GM18505 (cell line): ENCODE measurements around the gene GSG1.

Source experiments
- ATAC-seq: cut with Tn5 transposase; IDR thresholded peaks from one replicate; pipeline ENCODE4 v1.9.1; 2021; ENCODE audit not compliant: unreplicated experiment
- POLR2A ChIP-seq: IDR thresholded peaks from 4 replicates; pipeline ENCODE4 v1.6.1; 2011; ENCODE audit warnings: borderline replicate concordance; ENCODE audit not compliant: insufficient read depth, insufficient read length; ENCODE audit errors: extremely low read depth

Gene GSG1

GRCh38 chr12:13106666-13107065 lies 3.2 kb upstream of the GSG1 start:
- ATAC-seq: no peak
- TF ChIP-seq POLR2A: no peak

GRCh38 chr12:13105781-13106180 lies 2.3 kb upstream of the GSG1 start:
- no peak for ATAC-seq
- no peak for TF ChIP-seq POLR2A

GRCh38 chr12:13104409-13104808 lies 942 bp upstream of the GSG1 start:
- no peak for ATAC-seq
- no peak for TF ChIP-seq POLR2A

- no peak for ATAC-seq
Measured at GRCh38 chr12:13102461-13103195, 839 bp downstream of the GSG1 start.

DNA sequence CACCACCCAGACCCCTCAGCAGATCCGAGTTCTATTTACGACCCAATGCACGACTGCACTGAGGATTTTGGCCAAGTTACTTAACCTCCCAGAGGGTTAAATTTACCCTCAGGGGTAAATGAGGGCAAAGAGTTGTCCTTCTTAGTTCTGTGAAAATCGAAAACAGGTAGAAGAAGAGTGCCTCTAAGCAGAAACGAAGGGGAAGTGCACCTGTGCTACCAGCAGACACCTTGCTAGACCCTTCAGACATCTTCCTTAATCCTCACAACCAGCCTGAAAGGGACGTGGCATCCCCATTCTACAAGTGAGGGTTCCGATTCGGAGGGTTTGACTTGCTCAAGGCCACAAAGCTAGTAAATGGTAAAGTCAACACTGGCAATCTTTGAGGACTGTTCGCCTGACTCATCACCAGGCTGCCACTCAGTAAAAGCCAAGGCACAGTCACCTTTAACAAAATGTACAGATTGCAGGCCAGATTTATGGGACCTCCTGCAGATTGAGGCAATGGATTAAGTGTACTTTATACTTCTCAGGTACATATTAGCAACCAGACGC lies 1.6 kb downstream of the GSG1 start:
- ATAC-seq: no peak
- no peak for TF ChIP-seq POLR2A

More at GRCh38 chr12:13102461-13103195, 839 bp downstream of the GSG1 start:
- no peak for TF ChIP-seq POLR2A

DNA sequence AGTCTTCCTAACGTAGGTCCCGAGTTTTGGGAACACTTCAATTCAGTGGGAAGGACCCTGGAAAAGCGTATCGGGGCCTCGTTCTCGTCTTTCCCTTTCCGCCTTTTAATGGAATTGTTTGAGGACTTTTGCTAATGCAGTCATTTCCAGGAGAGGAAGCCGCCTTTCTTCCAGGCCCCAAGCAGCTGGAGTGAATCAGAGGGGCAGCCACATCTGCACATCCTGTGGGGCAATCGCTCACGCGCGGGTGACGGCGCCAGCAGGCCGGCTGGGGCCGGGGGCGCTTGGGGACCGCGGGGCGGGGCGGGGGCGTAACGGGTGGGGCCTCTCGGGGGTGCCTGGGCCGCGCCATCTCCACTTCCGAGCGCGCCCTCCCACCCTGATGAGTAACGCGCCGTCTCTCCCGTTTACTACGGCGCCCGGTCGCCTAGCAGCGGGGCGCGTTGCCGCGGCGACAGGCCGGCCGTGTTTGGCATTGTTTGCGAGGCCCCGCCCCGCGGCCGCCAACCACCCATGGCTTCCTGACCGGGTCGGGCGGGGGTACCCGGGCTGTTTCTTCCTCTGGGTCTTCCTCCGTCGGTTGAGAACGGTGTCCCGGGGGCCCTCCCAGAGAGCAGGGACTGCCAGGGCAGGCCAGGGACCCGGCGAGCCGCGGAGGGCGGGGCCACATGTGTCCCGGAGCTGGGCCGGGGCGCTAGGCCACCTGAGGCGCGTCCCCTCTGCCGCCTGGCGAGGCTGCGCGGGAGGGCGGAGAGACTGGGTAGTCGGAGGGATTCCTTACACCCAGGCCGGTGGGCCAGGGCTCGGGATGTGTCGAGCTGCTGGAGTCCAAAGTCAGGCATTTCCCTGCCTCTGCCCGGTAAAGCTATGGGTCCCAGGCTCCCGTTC lies 2.3 kb downstream of the GSG1 start:
- ATAC-seq: peak; percentile 87
- TF ChIP-seq POLR2A: no peak

GRCh38 chr12:13100605-13100881 lies 2.9 kb downstream of the GSG1 start:
- ATAC-seq: no peak
- no peak for TF ChIP-seq POLR2A

DNA sequence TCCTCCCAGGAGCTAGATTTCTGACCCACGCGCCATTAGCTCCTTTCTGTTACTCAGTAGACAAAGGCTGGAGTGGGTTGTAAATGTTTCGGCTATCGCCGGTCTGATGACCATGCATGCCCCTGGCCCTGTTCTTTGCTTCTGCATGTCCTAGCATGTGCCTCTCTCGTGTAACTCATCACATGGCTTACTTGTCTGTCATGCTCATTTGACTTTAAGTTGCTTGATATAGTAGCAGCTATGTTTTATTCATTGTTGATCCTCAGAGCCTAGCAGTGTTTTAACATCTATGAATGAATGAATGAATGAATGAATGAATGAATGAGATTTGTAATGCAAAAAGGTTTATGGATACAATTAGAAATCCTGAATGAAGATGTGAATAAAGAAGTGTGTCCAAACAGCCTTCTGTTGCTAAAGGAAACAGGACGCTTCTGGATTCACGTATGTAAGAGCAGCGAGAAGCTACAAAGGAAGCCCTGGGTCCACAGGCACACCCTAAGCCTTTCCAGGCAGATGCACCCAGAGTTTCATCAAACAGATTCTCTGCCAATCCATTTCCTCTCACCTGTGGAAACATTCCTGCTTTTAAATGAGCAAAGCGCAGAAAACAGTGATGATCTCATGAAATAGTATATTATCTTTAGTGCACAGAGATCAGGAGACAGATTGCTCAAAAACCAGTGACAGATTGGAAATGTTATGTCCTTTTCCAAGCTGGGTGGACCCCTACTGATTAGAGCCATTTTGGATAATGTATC lies 3.4 kb downstream of the GSG1 start:
- no peak for ATAC-seq
- no peak for TF ChIP-seq POLR2A

GRCh38 chr12:13099066-13099843 lies 4.2 kb downstream of the GSG1 start:
- TF ChIP-seq POLR2A: no peak
- ATAC-seq: no peak

DNA sequence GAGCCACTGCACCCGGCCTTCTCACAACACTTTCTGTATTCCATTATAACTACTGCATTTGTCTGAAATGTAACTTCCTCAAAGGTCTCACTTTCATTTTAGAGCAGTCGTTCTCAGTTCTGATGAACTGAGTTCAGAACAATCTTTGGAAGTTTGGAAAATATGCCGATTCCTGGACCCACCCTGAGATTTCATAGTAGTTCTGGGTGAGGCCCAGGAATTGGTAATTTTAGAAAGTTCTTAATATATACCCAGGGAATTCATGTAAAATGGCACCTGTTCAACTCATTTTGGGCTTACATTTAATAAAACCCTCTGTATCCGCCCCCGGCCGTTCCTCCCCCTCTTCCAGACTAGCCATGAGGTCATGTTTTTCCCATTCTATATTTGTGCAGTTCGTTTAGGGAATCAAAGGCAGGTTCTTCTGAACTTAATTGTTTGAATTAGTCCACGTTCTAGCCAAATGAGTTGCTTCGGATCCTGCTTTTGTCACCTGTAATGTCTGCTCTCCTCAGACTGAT lies 5.9 kb downstream of the GSG1 start:
- TF ChIP-seq POLR2A: no peak
- ATAC-seq: no peak

GRCh38 chr12:13095266-13095995 lies 8.0 kb downstream of the GSG1 start:
- TF ChIP-seq POLR2A: no peak
- ATAC-seq: no peak

- no peak for TF ChIP-seq POLR2A
- ATAC-seq: no peak
Measured at GRCh38 chr12:13094367-13094766, 9.1 kb downstream of the GSG1 start.
